Gastrocnemius medialis (tissue), 4 donors: Measurements from ENCODE around the gene RILPL1.

Source experiments
- POLR2A ChIP-seq, 2 donors: fragments of 450-650 bp; IDR thresholded peaks; one replicate each; pipeline ENCODE4 v1.6.1; 2017; ENCODE audit warnings: antibody characterized with exemption in 2 of 2, mild to moderate bottlenecking in 2 of 2, moderate library complexity in 2 of 2
- TF ChIP-seq, protein P1 (sequence below), 5 experiments: fragments of 450-650 bp in 3 of 5; fragments of 200-600 bp in 2 of 5; sonication (generic) in 2 of 5; IDR thresholded peaks in 4 of 5; conservative IDR thresholded peaks in 1 of 5; 1 replicate in 4 of 5; 2 replicates in 1 of 5; pipeline ENCODE4 v1.5.1; 2016 to 2019; ENCODE audit warnings: antibody characterized with exemption in 5 of 5, mild to moderate bottlenecking in 3 of 5, moderate library complexity in 3 of 5

GRCh38 chr12:123449249-123449733 lies 84.2 kb downstream of the RILPL1 start:
- TF ChIP-seq, protein P1, sequence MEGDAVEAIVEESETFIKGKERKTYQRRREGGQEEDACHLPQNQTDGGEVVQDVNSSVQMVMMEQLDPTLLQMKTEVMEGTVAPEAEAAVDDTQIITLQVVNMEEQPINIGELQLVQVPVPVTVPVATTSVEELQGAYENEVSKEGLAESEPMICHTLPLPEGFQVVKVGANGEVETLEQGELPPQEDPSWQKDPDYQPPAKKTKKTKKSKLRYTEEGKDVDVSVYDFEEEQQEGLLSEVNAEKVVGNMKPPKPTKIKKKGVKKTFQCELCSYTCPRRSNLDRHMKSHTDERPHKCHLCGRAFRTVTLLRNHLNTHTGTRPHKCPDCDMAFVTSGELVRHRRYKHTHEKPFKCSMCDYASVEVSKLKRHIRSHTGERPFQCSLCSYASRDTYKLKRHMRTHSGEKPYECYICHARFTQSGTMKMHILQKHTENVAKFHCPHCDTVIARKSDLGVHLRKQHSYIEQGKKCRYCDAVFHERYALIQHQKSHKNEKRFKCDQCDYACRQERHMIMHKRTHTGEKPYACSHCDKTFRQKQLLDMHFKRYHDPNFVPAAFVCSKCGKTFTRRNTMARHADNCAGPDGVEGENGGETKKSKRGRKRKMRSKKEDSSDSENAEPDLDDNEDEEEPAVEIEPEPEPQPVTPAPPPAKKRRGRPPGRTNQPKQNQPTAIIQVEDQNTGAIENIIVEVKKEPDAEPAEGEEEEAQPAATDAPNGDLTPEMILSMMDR (IDR thresholded peaks at IDR 0.05 in 4 of 5, conservative IDR thresholded peaks at IDR 0.05 in 1 of 5) = no peak
- no peak for TF ChIP-seq POLR2A (IDR thresholded peaks at IDR 0.05)
